Breast epithelium (tissue), 3 donors: Measurements from ENCODE around the gene NATD1.

Experiments
- CTCF ChIP-seq, 3 donors: fragments of 450-650 bp; IDR thresholded peaks; one replicate each; pipeline ENCODE4 v1.5.1; 2016 to 2017; ENCODE audit warnings: antibody characterized with exemption in 3 of 3, mild to moderate bottlenecking in 3 of 3, moderate library complexity in 3 of 3
- POLR2A ChIP-seq: fragments of 450-650 bp; IDR thresholded peaks from one replicate; pipeline ENCODE4 v1.6.1; 2016; ENCODE audit warnings: antibody characterized with exemption, mild to moderate bottlenecking, moderate library complexity
- POLR2AphosphoS5 ChIP-seq, 3 donors: sonication (generic); formaldehyde crosslinking; IDR thresholded peaks; one replicate each; pipeline ENCODE4 v1.6.1; 2017; ENCODE audit warnings: antibody characterized with exemption in 3 of 3

- peak; percentile 65 to 91 (median 91) for TF ChIP-seq CTCF (IDR thresholded peaks at IDR 0.05)
- no peak for TF ChIP-seq POLR2A
- TF ChIP-seq POLR2AphosphoS5 (IDR thresholded peaks at IDR 0.05), result peak in 2 of 3 donors; percentile 28 to 37
Measured at GRCh38 chr17:21280081-21280518, 26.9 kb upstream of the NATD1 start.
